OCI-LY7 (cell line): ENCODE results near the gene UBE4A.

Source experiments
- EZH2phosphoT487 ChIP-seq: fragments of 200-600 bp; sonication (generic); IDR thresholded peaks from 2 replicates; pipeline ENCODE4 v1.6.1; 2018; ENCODE audit warnings: low read depth, borderline replicate concordance, mild to moderate bottlenecking, mixed run types, antibody characterized with exemption, low read length, moderate library complexity, mixed read lengths
- TF ChIP-seq, protein P1 (sequence below): fragments of 200-600 bp; sonication (generic); conservative IDR thresholded peaks from 2 replicates; pipeline ENCODE4 v1.5.1; 2014; ENCODE audit warnings: mild to moderate bottlenecking, antibody characterized with exemption, low read length, moderate library complexity, mixed read lengths

DNA sequence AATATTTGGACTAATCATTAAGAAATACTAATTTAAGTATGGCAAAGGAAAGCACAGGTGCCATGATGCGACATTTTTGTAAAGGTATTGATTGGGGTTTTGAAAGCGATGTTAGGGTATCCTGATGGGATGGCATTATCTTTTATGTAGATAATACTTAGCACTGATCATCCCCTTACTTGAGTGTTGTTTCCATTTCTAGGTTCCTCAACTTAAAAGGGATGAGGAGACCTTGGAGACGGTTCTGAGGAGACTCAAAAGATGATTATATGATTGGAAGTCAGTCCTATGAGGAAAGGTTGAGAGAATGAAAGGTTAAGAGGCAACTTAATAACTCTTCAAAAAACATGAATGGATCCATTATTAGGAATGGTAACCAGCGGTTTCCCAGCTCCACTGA, 88.0 kb downstream of the UBE4A start:
- TF ChIP-seq, protein P1, sequence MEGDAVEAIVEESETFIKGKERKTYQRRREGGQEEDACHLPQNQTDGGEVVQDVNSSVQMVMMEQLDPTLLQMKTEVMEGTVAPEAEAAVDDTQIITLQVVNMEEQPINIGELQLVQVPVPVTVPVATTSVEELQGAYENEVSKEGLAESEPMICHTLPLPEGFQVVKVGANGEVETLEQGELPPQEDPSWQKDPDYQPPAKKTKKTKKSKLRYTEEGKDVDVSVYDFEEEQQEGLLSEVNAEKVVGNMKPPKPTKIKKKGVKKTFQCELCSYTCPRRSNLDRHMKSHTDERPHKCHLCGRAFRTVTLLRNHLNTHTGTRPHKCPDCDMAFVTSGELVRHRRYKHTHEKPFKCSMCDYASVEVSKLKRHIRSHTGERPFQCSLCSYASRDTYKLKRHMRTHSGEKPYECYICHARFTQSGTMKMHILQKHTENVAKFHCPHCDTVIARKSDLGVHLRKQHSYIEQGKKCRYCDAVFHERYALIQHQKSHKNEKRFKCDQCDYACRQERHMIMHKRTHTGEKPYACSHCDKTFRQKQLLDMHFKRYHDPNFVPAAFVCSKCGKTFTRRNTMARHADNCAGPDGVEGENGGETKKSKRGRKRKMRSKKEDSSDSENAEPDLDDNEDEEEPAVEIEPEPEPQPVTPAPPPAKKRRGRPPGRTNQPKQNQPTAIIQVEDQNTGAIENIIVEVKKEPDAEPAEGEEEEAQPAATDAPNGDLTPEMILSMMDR: no peak
- no peak for TF ChIP-seq EZH2phosphoT487
